ENCODE measurements around the gene SNAP47.

Gene SNAP47

DNA sequence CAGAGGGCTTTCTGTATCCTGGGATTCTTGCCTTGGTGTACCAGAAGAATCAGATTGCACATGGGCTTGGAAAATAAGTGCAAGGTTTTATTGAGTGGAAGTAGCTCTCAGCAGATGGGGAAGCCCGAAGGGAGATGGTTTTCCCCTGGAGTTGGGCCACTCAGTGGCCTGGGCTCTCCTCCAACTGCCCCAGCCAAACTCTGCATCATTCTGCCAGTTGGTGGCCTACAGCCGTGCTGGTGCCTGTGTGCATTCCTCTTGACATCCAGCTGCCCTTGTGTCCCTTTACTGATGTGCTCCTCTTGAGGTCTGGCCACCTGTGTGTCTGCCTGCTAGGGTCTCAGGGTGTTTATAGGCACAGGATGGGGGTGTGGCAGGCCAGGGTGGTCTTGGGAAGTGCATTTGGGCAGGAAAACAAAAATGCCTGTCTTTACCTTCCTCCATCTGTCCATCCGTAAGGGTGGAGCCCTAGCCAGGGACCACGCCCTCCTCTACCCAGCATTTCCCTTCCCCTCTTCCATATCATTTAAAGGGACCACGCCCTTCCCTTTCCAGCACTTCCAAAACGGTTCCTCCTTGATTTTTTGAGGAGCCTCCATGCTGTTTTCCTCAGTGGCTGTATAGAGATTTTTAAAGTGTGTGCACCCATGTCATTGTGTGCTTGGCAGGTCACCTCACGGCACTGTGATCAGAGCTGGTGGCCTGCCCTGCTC lies 18.9 kb downstream of the SNAP47 start:
- DNase-seq, result no peak

DNA sequence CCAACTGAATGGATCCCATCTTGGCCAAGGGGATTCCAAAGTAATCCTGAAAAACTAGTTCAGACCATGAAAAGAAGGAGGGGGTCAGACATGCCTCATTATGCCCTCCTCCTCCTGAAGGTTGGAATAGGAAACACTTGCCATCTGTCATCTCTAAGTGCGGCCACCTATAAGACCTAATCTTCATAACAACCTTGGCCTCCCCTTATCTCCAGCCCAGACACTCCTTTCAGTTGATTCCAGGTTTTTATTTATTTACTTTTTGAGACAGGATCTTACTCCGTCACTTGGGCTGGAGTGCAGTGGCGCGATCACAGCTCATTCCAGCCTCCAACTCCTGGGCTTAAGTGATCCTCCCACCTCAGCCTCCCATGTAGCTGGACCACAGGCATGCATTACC lies 19.7 kb downstream of the SNAP47 start:
- no peak for DNase-seq

- DNase-seq, result no peak
Observed at GRCh38 chr1:227756172-227756959, 21.1 kb downstream of the SNAP47 start.

GRCh38 chr1:227757781-227758180 lies 22.5 kb downstream of the SNAP47 start:
- DNase-seq, result no peak

GRCh38 chr1:227758366-227758765 lies 23.1 kb downstream of the SNAP47 start:
- no peak for DNase-seq

- peak; percentile 87 for DNase-seq
Observed at GRCh38 chr1:227759341-227760300, 24.4 kb downstream of the SNAP47 start.

- no peak for DNase-seq
Observed at GRCh38 chr1:227760377-227760776, 25.1 kb downstream of the SNAP47 start.

GRCh38 chr1:227761621-227762230 lies 26.5 kb downstream of the SNAP47 start:
- DNase-seq, result no peak

DNA sequence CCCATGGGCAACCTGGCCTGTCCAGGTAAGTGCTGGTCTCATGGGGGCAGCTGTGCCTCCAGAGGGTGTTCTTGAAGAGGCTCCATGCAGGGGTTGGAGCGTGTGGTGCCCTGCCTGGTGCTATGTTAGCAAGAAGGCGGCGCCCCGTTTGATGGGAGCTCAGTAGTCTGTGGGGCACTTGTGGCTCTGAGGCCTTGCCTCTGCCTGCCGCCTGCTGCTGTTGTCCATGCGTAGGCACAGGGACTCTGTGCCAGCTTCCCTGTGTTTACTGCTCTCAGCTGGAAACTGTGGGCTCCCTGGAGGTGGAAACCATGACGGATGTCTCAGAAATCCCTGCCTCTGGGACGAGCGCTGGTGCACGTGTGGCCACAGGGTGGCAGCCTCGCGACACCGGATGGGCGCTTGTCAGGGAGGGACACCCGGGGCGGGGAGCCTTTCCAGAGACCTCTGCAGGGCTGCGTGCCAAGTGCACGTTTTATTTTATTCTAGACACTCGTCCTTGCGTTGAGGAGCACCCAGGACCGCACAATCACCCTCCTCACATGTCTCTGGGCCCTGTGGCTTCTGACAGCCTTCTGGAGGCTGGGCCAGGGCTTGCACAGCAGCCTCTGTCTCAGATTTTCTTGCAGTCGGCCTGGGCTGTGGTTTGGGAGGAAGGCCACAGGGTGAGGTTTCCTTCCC lies 27.1 kb downstream of the SNAP47 start:
- peak; percentile 83 for DNase-seq

DNA sequence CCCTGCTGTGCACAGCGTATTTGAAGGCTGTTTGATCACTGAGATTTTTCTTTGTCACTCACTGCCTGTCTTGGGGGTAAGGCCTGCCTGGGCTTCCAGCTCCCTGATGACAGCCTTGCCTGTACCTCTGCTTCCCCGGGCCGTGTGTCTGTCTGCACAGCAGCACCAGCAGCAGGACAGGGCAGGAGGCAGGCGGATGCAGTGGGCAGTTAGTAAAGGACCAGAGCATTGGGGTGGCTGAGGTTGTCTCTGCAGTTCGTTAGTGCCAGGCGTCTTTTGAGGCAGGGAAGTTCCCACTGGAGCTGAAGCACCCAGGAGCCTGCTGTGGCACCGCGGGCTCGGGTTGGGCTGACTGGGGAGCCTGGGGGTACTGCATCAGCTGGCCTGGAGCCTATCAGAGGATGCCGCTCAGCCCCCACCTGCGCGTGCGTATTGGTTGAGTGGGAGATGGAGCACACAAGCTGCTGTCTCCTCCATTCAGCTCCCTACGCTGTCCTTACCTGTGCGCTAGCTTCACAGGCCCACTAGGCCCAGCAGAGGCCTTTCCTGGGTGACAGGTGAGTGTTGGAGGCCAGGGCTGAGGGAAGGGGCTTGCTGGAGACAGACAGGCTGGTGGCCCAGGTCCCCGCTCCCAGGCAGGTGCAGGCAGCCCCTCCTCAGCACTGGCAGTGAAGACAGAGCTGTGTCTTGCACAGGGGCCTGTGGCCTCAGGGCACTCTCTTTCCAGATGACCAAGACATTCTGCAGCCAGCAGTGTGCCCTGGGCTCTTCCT lies 28.2 kb downstream of the SNAP47 start:
- DNase-seq, result no peak

- no peak for DNase-seq
Observed at GRCh38 chr1:227764019-227764391, 28.8 kb downstream of the SNAP47 start.

GRCh38 chr1:227765261-227766014 lies 30.2 kb downstream of the SNAP47 start:
- no peak for DNase-seq

- peak; percentile 24 for DNase-seq
Observed at GRCh38 chr1:227766015-227766634, 30.9 kb downstream of the SNAP47 start.

DNA sequence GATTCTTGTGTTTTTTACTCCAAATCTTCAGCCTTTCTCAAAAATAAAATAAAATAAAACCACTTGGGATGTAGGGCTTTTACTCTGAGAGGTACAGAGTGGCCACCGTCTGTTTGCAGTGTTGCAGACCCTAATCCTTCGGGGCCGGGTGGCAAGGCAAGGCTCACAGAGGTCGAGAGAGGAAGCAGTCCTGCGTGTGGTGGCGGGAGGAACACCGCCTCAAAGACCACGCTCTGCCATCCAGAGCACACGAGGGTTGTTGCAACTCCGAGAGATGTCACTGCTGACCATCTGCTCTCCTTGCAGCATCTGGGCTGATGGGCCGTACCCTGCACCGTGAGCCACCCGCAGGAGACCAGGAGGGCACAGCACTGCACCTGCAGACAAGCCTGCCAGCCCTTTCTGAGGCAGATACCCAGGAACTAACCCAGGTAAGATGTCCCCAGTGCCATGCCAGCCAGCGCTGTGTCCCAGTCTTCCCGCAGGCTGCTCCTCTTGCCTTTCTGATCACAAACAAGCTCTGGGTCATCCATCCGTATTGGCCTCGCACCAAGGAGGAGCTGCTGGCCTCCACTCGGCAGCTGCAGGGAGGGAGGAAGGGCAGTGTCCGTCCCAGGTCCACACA lies 31.5 kb downstream of the SNAP47 start:
- no peak for DNase-seq

GRCh38 chr1:227767401-227768124 lies 32.3 kb downstream of the SNAP47 start:
- DNase-seq, result no peak

DNA sequence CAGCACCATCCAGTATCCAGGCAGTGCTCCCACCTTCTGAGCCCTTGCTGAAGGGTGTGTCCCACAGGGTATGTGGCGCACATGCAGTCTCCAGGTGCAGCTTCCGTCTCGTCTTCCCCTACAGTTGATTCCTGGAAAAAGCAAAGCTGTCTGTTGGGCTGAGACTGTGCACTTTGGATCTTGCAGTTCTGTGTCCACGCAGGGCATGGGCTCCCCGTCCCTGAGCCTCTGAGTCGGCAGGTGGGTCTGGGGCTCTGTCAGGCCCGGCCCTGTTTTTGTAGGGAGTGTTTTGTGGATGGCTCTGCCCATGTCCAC lies 32.8 kb downstream of the SNAP47 start:
- DNase-seq, result no peak

DNA sequence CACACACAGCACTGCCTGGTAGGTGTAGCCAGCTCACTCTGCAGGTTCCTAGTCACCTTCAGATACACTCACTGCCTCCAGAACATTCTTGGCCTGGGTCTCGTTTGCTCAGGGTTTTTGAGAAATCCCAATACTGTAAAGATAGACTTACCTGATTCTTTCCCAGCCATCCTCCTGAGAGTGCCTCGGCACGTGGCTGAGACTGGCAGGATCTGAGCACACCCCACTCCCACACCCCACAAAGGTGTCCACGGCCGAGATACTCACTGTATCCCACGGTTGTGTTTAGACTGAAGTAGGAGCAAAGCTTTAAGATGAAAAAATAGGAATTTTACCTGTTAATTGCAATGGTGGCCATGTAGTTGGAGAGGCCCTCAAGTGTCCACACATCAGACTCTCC lies 33.4 kb downstream of the SNAP47 start:
- DNase-seq, result no peak

DNA sequence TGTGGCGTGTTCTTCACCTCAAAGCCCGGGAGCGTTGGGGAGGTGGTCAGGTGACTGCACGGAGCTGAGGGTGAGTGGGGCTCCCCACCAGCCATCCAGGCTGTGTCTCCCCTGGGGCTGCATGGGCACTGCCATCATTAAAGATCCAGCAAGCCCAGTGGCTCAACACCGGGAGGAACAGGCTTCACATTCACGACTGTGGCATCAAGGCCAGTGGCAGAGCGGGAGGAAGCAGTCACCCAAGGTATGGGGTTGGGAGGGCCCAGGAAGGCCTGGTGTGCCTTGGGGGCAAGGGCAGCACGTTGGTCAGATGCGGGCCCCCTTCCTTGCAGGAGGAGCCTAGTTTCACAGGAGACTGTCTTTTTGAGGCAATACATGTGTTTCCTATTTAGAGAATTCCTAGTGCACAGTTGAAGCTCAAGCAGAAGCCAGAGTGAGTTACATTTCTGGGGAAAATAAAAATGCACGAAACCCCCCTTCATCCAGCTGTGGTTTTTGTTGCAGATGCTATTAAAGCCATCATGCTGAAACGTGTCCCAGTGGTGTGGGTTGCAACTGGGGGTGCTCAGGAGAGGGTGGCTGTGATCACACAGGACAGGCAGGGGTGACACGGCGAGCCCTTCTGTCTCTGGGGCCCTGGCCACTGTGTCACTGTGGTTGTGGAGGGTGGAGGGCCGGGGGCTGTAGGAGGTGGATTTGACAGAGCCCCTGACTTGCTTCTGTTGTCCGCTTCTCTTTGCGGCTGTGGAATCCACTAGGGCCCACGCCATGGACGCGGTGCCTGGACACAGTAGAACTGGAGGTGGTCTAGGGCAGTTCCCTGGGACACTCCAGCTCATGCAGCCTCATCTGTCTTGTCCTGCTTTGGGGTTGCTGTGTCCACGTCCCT lies 34.1 kb downstream of the SNAP47 start:
- DNase-seq, result no peak

Data from NCI-H1694 (cell line).